ENCODE results near the gene EMC8.

DNA sequence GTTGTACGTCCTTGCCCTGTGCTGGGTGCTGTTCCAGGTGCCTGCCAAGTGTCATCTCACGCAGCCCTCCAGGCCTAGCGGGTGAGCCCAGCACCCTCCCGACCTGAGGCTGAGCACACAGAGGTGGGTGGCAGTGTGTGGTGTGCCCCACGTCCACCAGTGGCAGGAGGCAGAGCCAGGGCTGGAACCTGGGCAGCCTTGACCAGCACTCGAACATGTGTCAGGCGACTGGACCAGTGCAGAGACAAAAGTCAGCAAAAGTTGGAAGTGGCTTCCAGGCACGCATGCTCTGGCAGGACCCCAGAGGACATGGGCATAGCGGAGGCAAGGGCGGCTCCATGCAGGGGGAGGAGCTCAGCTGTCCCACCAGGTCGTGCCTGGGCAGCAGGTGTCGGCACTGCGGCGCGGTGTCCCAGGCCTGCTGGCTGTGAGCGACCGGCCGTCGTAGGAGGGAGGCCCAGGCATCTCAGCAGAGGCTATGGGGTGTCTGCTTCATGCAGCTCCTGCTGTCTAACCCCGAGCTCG, 35.9 kb upstream of the EMC8 start:
- TF ChIP-seq, protein P1, sequence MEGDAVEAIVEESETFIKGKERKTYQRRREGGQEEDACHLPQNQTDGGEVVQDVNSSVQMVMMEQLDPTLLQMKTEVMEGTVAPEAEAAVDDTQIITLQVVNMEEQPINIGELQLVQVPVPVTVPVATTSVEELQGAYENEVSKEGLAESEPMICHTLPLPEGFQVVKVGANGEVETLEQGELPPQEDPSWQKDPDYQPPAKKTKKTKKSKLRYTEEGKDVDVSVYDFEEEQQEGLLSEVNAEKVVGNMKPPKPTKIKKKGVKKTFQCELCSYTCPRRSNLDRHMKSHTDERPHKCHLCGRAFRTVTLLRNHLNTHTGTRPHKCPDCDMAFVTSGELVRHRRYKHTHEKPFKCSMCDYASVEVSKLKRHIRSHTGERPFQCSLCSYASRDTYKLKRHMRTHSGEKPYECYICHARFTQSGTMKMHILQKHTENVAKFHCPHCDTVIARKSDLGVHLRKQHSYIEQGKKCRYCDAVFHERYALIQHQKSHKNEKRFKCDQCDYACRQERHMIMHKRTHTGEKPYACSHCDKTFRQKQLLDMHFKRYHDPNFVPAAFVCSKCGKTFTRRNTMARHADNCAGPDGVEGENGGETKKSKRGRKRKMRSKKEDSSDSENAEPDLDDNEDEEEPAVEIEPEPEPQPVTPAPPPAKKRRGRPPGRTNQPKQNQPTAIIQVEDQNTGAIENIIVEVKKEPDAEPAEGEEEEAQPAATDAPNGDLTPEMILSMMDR (IDR thresholded peaks at IDR 0.05), result no peak
- TF ChIP-seq POLR2A (IDR thresholded peaks at IDR 0.05), result no peak

All from stomach (tissue), 4 donors.